ENCODE measurements around the gene SLC25A21.
"Not testable (repeated sequence)": the region's sequence is repeated elsewhere in the genome, so short reads cannot be mapped to it uniquely, and the experiment has no call there.

The SLC25A21 gene

GRCh38 chr14:36935976-36936678, 236.3 kb downstream of the SLC25A21 start:
- no peak for DNase-seq

GRCh38 chr14:36934304-36934703, 238.1 kb downstream of the SLC25A21 start:
- no peak for DNase-seq

- DNase-seq, result no peak
Measured at GRCh38 chr14:36931791-36932190, 240.6 kb downstream of the SLC25A21 start.

GRCh38 chr14:36928432-36928831, 244.0 kb downstream of the SLC25A21 start:
- DNase-seq, result no peak

- DNase-seq, result no peak
Measured at GRCh38 chr14:36925094-36925493, 247.3 kb downstream of the SLC25A21 start.

- no peak for DNase-seq
Measured at GRCh38 chr14:36916668-36917067, 255.7 kb downstream of the SLC25A21 start.

GRCh38 chr14:36915081-36915480, 257.3 kb downstream of the SLC25A21 start:
- DNase-seq, result no peak

- DNase-seq, result no peak
Measured at GRCh38 chr14:36910578-36910977, 261.8 kb downstream of the SLC25A21 start.

- DNase-seq, result no peak
Measured at GRCh38 chr14:36905272-36905888, 267.0 kb downstream of the SLC25A21 start.

GRCh38 chr14:36901861-36902260, 270.5 kb downstream of the SLC25A21 start:
- DNase-seq, result no peak

GRCh38 chr14:36900846-36901245, 271.6 kb downstream of the SLC25A21 start:
- DNase-seq, result no peak

GRCh38 chr14:36896300-36896699, 276.1 kb downstream of the SLC25A21 start:
- DNase-seq, result not testable (repeated sequence)

GRCh38 chr14:36884049-36884448, 288.4 kb downstream of the SLC25A21 start:
- DNase-seq, result no peak

- no peak for DNase-seq
Measured at GRCh38 chr14:36880276-36880675, 292.1 kb downstream of the SLC25A21 start.

GRCh38 chr14:36879558-36879957, 292.8 kb downstream of the SLC25A21 start:
- no peak for DNase-seq

- DNase-seq, result no peak
Measured at GRCh38 chr14:36874396-36875138, 297.8 kb downstream of the SLC25A21 start.

- DNase-seq, result no peak
Measured at GRCh38 chr14:36870776-36871175, 301.6 kb downstream of the SLC25A21 start.

- DNase-seq, result no peak
Measured at GRCh38 chr14:36869125-36869524, 303.3 kb downstream of the SLC25A21 start.

- no peak for DNase-seq
Measured at GRCh38 chr14:36866867-36867266, 305.5 kb downstream of the SLC25A21 start.

- DNase-seq, result no peak
Measured at GRCh38 chr14:36863271-36863670, 309.1 kb downstream of the SLC25A21 start.

GRCh38 chr14:36862237-36862636, 310.2 kb downstream of the SLC25A21 start:
- DNase-seq, result not testable (repeated sequence)

GRCh38 chr14:36860831-36861230, 311.6 kb downstream of the SLC25A21 start:
- no peak for DNase-seq

- DNase-seq, result no peak
Measured at GRCh38 chr14:36859119-36859518, 313.3 kb downstream of the SLC25A21 start.

Measured in cerebellar nuclear complex (tissue), 1 donor.